ENCODE data around the gene ADAP1. TPM values are rescaled to one million over a fixed set of nuclear protein-coding genes. Genes with fewer than 3 reads are reported as not detected.

The ADAP1 gene
- total RNA-seq, 1 experiment from 2014 or later: 77.6 TPM

DNA sequence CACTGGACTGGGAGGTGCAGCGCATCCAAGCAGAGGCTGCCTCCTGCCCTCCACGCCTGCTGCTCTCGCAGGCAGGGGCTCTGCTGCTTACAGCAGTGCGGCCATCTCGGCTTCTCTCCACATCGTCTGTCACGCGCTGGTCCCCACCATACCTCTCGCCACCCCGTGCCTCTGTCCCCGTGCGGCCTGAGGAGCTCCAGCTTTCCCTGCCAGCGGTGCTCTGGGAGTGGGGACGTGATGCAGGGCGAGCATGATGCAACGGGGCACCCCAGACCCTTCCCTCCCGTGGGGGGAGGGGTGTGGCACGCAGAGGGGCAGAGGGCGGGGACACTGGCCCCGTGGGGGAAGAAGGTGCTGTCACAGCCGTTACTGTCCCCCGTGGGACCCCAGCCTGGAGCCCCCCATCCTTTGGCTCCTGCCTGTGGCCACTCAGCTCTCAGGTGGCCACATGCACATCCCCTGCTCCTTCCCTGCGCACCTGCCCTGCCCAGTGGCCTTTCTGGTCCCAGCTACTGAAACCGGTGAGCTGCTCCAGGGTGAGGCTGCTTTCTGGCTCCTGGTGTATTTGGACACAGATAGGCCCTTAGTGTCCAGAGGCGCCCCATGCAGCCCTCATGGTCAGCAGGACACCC lies 69.1 kb downstream of the ADAP1 start:
- no peak for TF ChIP-seq CTCF (IDR thresholded peaks at IDR 0.05; ENCODE audit: insufficient read depth in 1 of 2, low read depth in 1 of 2, low read length in 1 of 2, severe bottlenecking in 1 of 2, unreplicated experiment in 1 of 2)
- H3K36me3 Mint-ChIP-seq (ENCODE audit: insufficient read depth, unreplicated experiment): peaks cover 49% of the 10 kb centered on the region
- no peaks in the 10 kb centered on the region for H3K4me1 Mint-ChIP-seq (ENCODE audit: low read depth, unreplicated experiment)
- Histone ChIP-seq H3K4me1 (0 out of 2 replicates have a peak, but pooled peaks cover 1% of the 10 kb centered on the region), H3K27me3 (replicated peaks; ENCODE audit: control insufficient read depth, insufficient read depth, low read length) (no peaks in the 10 kb centered on the region), H3K4me3 (ENCODE audit: low read depth, low read length) (no peak overlapping the region), H3K9me3 (no peaks in the 10 kb centered on the region), H3K36me3 (ENCODE audit: control insufficient read depth, insufficient read depth, low read length) (peaks cover 2% of the 10 kb centered on the region)
- H3K27me3 Mint-ChIP-seq (ENCODE audit: insufficient read depth, unreplicated experiment): no peaks in the 10 kb centered on the region
- DNase-seq: no peak
- BruUV-seq (replicated peaks): no TSS peak
- intact Hi-C loops (cut with micrococcal nuclease; ENCODE audit: unreplicated experiment): no loop called here
- POLR2A ChIA-PET: no interaction called here
- CTCF ChIA-PET: interaction anchor here (0.6 kb wide), 2 partner anchors 45 to 67 kb away, joined by 3 to 4 read pairs; no protein-coding TSS in a partner anchor
- no peaks in the 10 kb centered on the region for H3K9me3 Mint-ChIP-seq (ENCODE audit: unreplicated experiment)
- H3K27ac Mint-ChIP-seq (ENCODE audit: unreplicated experiment): no peak overlapping the region
- H3K4me3 Mint-ChIP-seq (ENCODE audit: unreplicated experiment): no peak overlapping the region

- BruUV-seq (replicated peaks): no TSS peak
- CTCF ChIA-PET: interaction anchor here (0.6 kb wide), 1 partner anchor 66 kb away, joined by 3 read pairs; no protein-coding TSS in a partner anchor
- POLR2A ChIA-PET: no interaction called here
- Histone ChIP-seq H3K36me3 (ENCODE audit: control insufficient read depth, insufficient read depth, low read length) (peaks cover 2% of the 10 kb centered on the region), H3K9me3 (no peaks in the 10 kb centered on the region), H3K4me1 (peaks cover 11% of the 10 kb centered on the region; the same call in 1 of the 2 replicates), H3K27me3 (replicated peaks; ENCODE audit: control insufficient read depth, insufficient read depth, low read length) (no peaks in the 10 kb centered on the region), H3K4me3 (ENCODE audit: low read depth, low read length) (no peak overlapping the region)
- no peak overlapping the region for H3K4me3 Mint-ChIP-seq (ENCODE audit: unreplicated experiment)
- TF ChIP-seq CTCF (IDR thresholded peaks at IDR 0.05; ENCODE audit: insufficient read depth in 1 of 2, low read depth in 1 of 2, low read length in 1 of 2, severe bottlenecking in 1 of 2, unreplicated experiment in 1 of 2): no peak
- DNase-seq: no peak
- no peaks in the 10 kb centered on the region for H3K9me3 Mint-ChIP-seq (ENCODE audit: unreplicated experiment)
- peaks cover 44% of the 10 kb centered on the region for H3K36me3 Mint-ChIP-seq (ENCODE audit: insufficient read depth, unreplicated experiment)
- H3K4me1 Mint-ChIP-seq (ENCODE audit: low read depth, unreplicated experiment): no peaks in the 10 kb centered on the region
- H3K27ac Mint-ChIP-seq (ENCODE audit: unreplicated experiment): no peak overlapping the region
- H3K27me3 Mint-ChIP-seq (ENCODE audit: insufficient read depth, unreplicated experiment): no peaks in the 10 kb centered on the region
- intact Hi-C loops (cut with micrococcal nuclease; ENCODE audit: unreplicated experiment): no loop called here
Observed at GRCh38 chr7:884191-885003, 70.1 kb downstream of the ADAP1 start.

DNA sequence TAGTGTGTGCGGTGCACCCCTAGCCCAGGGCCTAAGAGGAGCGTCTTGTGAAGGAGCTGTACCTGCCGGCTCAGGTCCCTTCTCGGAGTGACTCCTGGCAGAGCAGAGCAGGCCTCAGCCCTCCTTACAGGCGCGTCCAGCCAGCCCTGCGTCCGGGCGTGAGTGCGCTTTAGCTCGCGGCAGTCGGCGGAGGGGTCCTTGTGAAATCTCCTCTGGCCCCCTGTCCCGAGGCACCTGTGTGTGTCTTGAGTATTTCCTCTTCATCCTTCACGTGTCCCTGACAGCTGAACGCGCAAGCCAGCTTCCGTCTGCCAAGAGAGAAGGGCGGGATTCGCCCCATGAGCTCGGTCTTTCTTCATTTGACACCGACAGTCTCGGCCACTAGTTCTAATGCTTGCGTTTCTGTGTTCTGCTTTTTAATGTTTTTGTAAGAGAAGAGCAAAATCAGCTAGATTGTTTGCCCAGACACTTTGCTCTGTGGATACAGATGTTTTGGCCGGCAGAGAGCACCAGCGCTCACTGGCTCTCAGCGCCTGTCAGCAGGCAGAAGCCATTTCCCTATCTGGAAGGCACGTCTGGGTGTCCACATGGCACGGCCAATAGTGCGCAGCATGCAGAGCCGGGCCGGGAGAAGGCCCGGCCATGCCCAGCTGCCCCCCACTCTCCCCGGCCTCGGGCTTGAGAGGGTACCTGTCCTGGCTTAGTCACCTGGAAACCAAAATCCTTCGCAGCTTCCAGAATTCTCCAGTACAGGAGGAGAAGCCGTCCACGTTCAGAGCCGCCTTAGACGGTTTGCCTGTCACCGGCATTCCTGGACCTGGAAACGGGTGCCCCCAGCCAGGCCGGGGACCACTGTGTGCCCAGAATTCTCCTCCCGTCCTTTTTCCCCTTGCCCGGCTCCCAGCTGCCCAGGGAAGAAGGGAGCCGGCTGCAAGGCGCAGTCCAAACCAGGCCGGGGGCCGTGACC lies 71.1 kb downstream of the ADAP1 start:
- peaks cover 2% of the 10 kb centered on the region for H3K36me3 ChIP-seq (ENCODE audit: control insufficient read depth, insufficient read depth, low read length)
- Mint-ChIP-seq H3K9me3 (ENCODE audit: unreplicated experiment) (no peaks in the 10 kb centered on the region), H3K36me3 (ENCODE audit: insufficient read depth, unreplicated experiment) (peaks cover 40% of the 10 kb centered on the region), H3K4me1 (ENCODE audit: low read depth, unreplicated experiment) (no peaks in the 10 kb centered on the region), H3K27me3 (ENCODE audit: insufficient read depth, unreplicated experiment) (no peaks in the 10 kb centered on the region), H3K4me3 (ENCODE audit: unreplicated experiment) (no peak overlapping the region), H3K27ac (ENCODE audit: unreplicated experiment) (no peak overlapping the region)
- DNase-seq: no peak
- H3K4me3 ChIP-seq (ENCODE audit: low read depth, low read length): no peak overlapping the region
- peaks cover 19% of the 10 kb centered on the region for H3K4me1 ChIP-seq
- ChIA-PET POLR2A (no interaction called here), CTCF (no interaction called here)
- no TSS peak for BruUV-seq (replicated peaks)
- intact Hi-C loops (cut with micrococcal nuclease; ENCODE audit: unreplicated experiment): no loop called here
- H3K27me3 ChIP-seq (replicated peaks; ENCODE audit: control insufficient read depth, insufficient read depth, low read length): no peaks in the 10 kb centered on the region
- H3K9me3 ChIP-seq: no peaks in the 10 kb centered on the region
- TF ChIP-seq CTCF (IDR thresholded peaks at IDR 0.05; ENCODE audit: insufficient read depth in 1 of 2, low read depth in 1 of 2, low read length in 1 of 2, severe bottlenecking in 1 of 2, unreplicated experiment in 1 of 2): no peak

All from Caco-2 (cell line).